Mesothelial cell of epicardium (in vitro differentiated cells): Measurements from ENCODE around the gene INF2. TPM values are rescaled to one million over a fixed set of nuclear protein-coding genes. Genes with fewer than 3 reads are reported as not detected.
A peak's percentile ranks its signal among the peaks of the same experiment; 100 is the strongest.

ENCODE experiments used
- DNase-seq, 2 experiments: peaks; one replicate each; pipeline ENCODE4 v3.0.0; 2021; ENCODE audit warnings: low spot score in 2 of 2; ENCODE audit not compliant: unreplicated experiment in 2 of 2
- H3K27ac Mint-ChIP-seq: 2 replicates; pipeline ENCODE4 v1.8.0; 2021; ENCODE audit warnings: mixed read lengths
- H3K27me3 Mint-ChIP-seq: 2 replicates; pipeline ENCODE4 v1.8.0; 2021; ENCODE audit warnings: low read depth, mixed read lengths
- H3K36me3 Mint-ChIP-seq: 2 replicates; pipeline ENCODE4 v1.8.0; 2021; ENCODE audit warnings: mixed read lengths
- H3K4me1 Mint-ChIP-seq: 2 replicates; pipeline ENCODE4 v1.8.0; 2021; ENCODE audit warnings: mixed read lengths
- H3K4me3 Mint-ChIP-seq: 2 replicates; pipeline ENCODE4 v1.8.0; 2021; ENCODE audit warnings: mild to moderate bottlenecking, moderate library complexity, mixed read lengths
- H3K9me3 Mint-ChIP-seq: 2 replicates; pipeline ENCODE4 v1.8.0; 2021; ENCODE audit warnings: mixed read lengths
- total RNA-seq: library from RNA; stranded (reverse); gene quantifications from 3 replicates; pipeline ENCODE4 v1.2.1, GENCODE V29; 2021
- TF ChIP-seq, protein P1 (sequence below): fragments of 200-600 bp; sonication (generic); IDR thresholded peaks from one replicate; pipeline ENCODE4 v1.5.0; 2021; ENCODE audit warnings: antibody characterized with exemption; ENCODE audit not compliant: unreplicated experiment

Gene INF2
- total RNA-seq, 1 donor from 2014 or later = 92.8 TPM

DNA sequence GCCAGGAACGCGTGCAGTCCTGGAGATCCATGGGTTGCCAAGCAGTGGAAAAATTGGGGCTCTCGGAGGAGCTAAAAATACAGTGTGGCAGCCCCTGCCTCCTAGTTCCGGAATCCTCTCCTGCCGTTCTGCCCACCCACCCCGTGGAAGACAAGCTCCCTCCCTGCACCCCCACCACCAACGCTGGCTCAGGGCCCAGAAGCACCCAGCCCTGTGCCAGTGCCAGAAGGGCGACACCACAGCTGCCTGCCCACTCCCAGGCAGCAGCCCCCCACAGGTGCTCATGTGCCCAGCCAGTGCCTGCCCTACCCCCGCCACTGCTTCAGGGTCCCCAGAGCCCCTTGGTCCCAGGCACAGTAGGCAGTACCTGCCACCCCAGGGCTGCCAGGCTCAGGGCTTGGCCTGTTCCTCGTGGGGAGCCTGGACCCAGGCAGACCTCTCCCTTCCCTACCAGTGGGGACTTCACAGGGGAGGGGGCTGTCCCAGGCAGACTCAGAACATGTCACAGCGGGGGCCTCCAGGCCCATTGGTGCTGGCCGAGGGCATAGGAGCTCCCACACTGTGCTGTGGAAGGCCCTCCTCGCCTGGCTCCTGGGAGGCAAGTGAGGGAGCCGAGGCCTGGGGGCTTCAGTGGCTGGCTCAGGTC is 7.4 kb downstream of the INF2 start:
- no peak for DNase-seq
- Mint-ChIP-seq H3K27ac (no peak overlapping the region), H3K27me3 (no peaks in the 10 kb centered on the region), H3K9me3 (no peaks in the 10 kb centered on the region), H3K36me3 (peaks cover 4% of the 10 kb centered on the region), H3K4me3 (no peak overlapping the region), H3K4me1 (peaks cover 20% of the 10 kb centered on the region)
- TF ChIP-seq, protein P1, sequence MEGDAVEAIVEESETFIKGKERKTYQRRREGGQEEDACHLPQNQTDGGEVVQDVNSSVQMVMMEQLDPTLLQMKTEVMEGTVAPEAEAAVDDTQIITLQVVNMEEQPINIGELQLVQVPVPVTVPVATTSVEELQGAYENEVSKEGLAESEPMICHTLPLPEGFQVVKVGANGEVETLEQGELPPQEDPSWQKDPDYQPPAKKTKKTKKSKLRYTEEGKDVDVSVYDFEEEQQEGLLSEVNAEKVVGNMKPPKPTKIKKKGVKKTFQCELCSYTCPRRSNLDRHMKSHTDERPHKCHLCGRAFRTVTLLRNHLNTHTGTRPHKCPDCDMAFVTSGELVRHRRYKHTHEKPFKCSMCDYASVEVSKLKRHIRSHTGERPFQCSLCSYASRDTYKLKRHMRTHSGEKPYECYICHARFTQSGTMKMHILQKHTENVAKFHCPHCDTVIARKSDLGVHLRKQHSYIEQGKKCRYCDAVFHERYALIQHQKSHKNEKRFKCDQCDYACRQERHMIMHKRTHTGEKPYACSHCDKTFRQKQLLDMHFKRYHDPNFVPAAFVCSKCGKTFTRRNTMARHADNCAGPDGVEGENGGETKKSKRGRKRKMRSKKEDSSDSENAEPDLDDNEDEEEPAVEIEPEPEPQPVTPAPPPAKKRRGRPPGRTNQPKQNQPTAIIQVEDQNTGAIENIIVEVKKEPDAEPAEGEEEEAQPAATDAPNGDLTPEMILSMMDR = no peak

DNA sequence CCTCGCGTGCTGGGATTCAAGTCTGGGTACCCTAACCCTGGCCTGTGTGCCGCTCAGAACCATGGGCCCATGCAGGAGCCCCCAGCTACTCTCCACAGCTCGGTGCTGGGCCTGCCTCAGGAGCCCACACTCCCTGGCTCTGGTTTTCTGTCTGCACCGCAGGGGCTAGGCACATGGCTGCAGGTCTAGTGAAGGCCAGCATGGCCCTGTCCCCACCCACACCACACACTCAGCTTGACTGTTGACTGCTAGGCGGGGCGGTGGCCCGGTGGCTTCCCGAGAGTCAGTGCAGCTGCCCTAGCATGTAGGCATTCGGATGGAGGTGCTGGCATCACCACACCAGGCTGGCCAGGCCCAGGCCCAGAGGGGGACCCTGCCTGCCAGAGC is 7.9 kb downstream of the INF2 start:
- DNase-seq = no peak
- peaks cover 4% of the 10 kb centered on the region for H3K36me3 Mint-ChIP-seq
- peaks cover 20% of the 10 kb centered on the region for H3K4me1 Mint-ChIP-seq
- no peaks in the 10 kb centered on the region for H3K9me3 Mint-ChIP-seq
- TF ChIP-seq, protein P1 = no peak
- H3K27me3 Mint-ChIP-seq = no peaks in the 10 kb centered on the region
- no peak overlapping the region for H3K27ac Mint-ChIP-seq
- no peak overlapping the region for H3K4me3 Mint-ChIP-seq

DNA sequence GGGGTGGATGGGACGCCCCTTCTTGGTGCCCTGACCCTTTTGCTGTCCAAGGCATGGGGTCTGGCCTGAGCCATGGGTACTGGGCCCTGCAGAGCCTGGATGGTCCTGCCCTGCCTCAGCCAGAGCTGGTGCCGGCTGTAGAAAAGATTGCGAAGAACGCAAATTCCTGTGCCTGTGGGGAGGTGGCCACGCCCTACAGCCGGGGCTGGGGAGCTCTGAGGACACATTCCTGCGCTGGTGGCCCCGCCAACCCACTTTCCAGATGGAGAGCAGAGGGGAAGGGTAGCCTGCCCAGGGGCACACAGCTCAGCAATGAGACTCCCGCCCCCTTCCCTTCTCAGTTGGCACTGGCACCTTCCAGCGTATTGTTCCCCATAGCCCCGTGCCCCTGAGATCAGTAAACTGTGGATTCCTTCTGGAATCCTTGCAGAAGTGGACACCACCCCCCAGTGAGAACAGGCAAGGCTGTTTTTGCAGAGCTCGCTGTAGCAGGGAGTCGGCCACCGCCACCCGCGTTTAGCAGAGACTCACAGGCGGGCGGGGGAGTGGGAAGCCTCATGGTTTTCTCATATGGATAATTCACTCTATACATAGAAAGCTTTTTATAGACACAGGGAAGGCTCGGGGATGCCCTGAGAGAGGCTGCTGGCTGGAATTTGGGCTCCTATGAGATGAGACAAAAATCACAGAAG is 8.6 kb downstream of the INF2 start:
- TF ChIP-seq, protein P1 = no peak
- Mint-ChIP-seq H3K27me3 (no peaks in the 10 kb centered on the region), H3K36me3 (peaks cover 4% of the 10 kb centered on the region), H3K4me3 (no peak overlapping the region), H3K27ac (peak overlapping the region; percentile 64), H3K9me3 (no peaks in the 10 kb centered on the region), H3K4me1 (peaks cover 20% of the 10 kb centered on the region)
- no peak for DNase-seq

DNA sequence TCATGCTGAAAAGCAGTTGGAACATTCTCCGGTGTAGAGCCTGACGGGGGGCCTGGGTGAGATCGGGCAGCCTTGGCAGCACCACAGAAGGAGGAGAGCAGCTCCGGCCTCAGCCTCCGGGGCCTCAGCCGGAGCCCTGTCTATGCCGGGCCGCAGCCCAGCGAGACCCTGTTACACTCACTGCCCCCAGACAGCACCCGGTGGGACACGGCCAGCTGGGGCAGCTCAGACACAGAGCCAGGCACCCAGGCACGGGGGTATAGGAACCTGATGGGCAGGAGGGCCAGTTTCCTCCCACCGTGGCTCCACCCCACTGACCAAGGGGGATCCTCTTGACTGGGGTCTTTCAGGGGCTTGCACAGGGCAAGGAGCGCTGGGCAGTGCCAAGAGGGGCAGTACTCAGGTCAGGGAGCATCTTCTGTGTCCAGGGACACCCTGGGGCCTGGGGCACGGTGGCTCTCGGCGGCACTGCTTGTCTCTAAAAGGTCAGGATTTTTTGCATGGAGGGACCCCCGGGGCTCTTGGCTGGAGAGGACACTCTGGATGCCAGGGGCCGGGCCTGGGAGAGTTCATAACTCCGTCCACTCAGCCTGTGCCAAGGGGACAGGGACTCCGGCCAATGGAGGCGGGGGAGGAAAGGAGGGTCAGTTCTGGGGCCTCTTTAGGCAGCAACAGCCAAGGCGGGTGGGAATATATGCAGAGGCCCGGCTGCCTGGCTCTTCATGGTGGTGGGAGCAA is 9.4 kb downstream of the INF2 start:
- no peak for DNase-seq
- Mint-ChIP-seq H3K27me3 (no peaks in the 10 kb centered on the region), H3K27ac (peak overlapping the region; percentile 64), H3K4me3 (no peak overlapping the region), H3K36me3 (peaks cover 9% of the 10 kb centered on the region), H3K9me3 (no peaks in the 10 kb centered on the region), H3K4me1 (peaks cover 18% of the 10 kb centered on the region)
- TF ChIP-seq, protein P1 = no peak

DNA sequence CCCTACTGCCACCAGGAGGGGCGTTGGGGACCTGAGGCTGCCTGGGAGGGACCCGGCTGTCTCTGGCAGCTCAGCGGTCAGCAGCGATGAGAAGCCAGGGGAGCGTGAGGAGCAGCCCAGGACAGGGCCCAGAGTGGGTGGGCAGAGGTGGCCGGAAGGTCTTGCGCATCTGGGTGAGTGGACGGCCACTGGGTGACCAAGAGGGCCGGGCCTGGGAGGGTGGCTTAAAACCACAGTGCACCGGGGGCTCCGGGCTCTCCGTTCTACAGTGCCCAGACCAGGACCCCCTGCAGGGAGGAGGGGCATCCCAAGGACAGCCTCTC is 10.0 kb downstream of the INF2 start:
- Mint-ChIP-seq H3K27me3 (no peaks in the 10 kb centered on the region), H3K4me1 (peaks cover 16% of the 10 kb centered on the region), H3K27ac (no peak overlapping the region), H3K36me3 (peaks cover 15% of the 10 kb centered on the region), H3K4me3 (no peak overlapping the region), H3K9me3 (no peaks in the 10 kb centered on the region)
- no peak for DNase-seq
- TF ChIP-seq, protein P1 = no peak
